Inferior parietal cortex (tissue), 1 donor: ENCODE data around the gene CDKN2B.
"Not testable (repeated sequence)": the region's sequence is repeated elsewhere in the genome, so short reads cannot be mapped to it uniquely, and the experiment has no call there.

Experiments used
- DNase-seq: peaks from one replicate; pipeline ENCODE4 v3.0.0-alpha.2; 2016; ENCODE audit errors: extremely low spot score

The CDKN2B gene, protein sequence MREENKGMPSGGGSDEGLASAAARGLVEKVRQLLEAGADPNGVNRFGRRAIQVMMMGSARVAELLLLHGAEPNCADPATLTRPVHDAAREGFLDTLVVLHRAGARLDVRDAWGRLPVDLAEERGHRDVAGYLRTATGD

DNA sequence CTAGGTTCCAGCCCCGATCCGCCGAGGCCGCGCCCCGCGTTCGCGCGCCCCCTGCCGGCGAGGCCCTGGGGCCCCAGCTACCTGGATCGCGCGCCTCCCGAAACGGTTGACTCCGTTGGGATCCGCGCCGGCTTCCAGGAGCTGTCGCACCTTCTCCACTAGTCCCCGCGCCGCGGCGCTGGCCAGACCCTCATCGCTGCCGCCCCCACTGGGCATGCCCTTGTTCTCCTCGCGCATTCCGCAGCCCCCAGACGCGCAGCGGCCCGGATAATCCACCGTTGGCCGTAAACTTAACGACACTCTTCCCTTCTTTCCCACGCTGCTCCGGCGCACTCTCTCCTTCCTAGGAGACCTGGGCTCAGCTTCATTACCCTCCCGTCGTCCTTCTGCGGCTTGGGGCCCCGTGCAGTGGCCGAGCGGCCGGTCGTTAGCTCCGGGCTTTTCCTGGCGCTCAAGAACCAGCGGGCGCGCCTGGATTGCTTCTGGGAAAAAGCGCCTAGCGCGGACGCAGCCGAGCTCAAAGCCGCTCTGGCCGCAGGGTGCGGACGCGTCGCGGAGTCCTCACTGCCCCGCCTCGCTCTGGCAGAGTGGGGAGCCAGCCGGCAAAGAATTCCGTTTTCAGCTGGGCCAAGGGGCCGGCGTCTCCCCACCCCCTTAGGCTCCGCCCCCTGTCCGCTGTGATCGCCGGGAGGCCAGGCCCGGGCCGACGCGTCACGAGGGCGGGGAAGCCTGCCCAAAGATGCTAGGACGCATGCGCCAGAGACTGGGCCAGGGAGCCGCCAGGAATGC lies at the start of gene CDKN2B:
Gene CDKN2B (minus strand): TSS at position 589 of the 789 bp plus-strand sequence. CDS start 352 bp downstream, at position 237.
- peak; percentile 84 for DNase-seq

DNA sequence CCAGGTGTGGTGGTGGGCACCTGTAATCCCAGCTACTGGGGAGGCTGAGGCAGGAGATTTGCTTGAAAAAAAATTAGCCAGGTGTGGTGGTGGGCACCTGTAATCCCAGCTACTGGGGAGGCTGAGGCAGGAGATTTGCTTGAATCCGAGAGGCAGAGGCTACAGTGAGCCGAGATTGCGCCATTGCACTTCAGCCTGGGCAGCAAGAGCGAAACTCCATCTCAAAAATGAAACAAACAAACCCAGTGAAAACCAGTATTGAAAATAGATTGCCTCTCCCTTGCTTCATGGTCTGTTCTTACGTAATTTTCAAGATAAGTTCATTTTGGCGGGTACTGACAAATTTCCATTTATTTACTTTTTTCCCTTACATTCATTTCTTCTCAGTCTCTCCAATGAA lies 48.9 kb upstream of the CDKN2B start:
- not testable (repeated sequence) for DNase-seq

DNA sequence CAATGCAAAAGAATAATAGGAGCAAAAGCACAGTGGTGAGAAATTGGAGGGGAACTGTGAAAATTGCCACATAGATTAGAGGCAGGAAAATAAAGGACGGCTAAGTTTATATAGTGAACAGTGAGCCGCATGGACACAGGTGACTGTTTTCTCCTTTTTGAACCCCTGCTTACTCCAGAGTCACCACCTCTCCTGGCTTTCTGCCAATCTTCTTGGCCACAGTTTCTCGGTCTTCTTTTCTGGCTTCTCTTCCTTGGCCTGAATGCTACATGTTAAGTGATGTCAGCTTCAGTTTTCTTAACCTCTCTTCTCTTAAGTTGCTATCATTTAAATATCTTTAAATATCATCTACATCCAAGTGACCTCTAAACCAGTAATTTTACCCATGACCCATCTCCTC lies 47.3 kb upstream of the CDKN2B start:
- DNase-seq: no peak

DNA sequence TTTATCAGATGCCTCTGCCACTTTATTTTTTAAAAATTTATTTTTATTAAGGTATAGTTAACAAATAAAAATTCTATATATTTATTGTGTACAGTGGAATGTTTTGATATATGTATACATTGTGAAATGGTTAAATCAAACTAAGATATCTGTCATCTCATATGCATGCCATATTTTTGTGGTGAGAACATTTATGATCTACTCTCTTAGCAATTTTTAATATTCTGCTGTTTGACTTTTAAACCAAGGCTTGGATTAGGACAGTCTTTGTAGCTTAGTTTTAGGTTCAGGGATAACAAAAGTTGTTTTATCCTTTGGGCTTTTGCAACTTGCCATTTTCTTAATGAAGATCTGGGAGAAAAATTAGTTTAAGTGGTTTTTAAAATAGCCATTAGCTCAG lies 46.0 kb upstream of the CDKN2B start:
- DNase-seq: no peak

DNA sequence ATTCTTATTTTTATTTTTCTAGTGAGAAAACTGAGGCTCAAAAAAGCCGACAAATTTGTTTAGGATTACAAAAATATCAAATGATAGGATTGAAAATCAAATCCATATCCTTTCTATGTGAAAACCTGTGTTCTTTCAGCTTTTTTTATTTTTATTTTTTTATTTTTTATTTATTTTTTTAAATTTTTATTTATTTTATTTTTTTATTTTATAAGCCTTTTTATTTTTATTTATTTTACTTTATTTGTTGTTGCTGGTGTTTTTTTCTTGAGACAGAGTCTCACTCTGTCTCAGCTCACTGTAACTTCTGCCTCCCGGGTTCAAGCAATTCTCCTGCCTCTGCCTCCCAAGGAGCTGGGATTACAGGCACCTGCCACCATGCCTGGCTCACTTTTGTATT lies 45.4 kb upstream of the CDKN2B start:
- no peak for DNase-seq

DNA sequence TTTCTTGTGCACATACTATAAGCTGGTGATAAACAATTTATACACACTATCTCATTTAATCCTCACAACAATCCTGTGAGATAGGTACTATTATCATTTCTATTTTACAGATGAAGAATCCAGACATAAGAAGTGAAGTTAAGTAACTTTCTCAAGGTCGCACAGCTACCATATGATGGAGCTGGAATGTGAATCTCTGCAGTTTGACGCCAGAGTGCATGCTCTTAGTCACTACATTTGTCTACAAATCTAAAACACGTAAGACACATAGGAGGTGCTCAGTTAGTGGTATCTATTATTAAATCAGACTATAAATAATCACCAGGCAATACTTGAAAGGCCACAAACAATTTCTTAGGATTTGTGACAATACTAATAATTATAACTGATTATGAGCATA lies 45.0 kb upstream of the CDKN2B start:
- no peak for DNase-seq

DNA sequence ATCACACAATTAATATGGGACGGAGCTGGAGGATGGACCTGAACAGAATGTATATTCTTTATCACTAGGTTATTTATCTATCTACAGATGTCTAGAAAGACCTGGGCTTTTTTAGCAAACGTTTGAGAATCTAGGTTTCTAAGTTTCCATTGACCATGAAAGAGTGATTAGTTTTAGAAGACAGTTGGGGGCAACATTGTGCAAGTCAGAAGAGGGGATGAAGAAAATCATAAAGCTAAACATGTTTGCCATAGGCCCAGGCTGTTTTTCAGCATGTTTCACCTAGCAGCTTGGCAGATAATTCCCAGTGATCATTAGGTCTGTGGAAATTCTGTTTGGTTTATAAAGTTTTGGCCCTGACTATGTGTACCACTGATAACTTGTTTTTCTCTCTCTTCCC lies 44.1 kb upstream of the CDKN2B start:
- DNase-seq: no peak

DNA sequence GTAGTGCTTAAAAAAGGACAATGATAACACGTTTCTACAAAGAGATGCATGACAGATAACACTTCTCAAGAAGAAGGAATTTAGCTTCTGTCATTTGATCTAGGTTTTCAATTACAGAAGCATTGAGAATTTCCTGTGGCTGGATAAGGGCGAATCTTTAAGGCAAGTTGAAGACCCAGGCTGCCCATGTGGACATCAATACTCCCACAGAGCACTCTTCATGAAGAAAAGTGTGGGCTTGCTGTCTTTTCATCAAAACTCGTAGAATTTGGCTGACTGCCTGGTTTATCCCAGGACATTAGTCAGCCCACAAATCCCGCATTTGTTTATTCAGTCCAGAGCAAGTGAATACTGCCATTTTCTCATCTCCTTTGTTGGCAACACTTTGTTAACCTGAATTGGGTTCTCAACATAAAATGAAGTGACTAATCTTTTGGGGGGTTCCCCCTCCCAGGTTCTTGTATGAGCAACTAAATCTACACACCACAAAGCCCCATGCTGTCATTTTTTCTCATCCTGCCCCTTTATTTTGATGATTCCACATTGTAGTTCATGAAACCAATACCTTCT lies 43.4 kb upstream of the CDKN2B start:
- DNase-seq: peak; percentile 44

DNA sequence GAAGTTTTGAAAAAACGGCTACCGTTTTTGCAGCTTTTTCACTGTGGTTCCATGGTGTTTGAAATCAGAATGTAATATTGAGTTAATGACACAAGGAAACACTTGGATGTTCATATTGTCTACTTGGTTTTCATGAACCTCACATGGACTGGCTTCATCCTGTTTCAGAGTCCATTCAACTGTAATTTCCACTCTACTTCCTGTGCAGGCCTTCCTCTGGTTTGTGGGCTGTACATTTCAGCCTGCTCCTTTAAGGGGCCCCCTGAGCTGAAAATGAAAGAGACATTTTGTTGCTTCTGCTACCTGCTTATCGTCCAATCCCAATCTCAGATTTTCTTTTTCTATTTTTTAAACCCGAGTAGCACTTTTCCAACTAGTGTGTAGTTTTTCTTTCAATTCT lies 41.8 kb upstream of the CDKN2B start:
- no peak for DNase-seq

DNA sequence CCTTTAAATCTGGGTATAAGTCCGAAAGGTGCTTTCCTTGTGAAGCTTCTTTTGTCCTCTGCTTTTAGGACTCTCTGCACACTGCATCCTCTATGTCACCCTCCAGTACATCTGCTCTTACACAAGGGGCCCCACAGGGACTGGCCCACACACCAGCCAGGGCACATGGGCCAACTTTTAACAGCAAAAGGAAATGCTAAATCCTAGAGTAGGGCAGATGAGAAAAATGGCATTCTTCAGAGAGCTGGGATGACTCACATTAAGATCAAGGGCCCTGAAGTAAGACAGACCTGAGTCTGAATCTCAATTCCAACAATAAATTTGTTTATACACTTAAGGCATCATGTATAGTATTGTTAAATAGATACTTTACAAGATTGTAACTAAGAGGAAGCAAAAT lies 40.3 kb upstream of the CDKN2B start:
- DNase-seq: no peak

DNA sequence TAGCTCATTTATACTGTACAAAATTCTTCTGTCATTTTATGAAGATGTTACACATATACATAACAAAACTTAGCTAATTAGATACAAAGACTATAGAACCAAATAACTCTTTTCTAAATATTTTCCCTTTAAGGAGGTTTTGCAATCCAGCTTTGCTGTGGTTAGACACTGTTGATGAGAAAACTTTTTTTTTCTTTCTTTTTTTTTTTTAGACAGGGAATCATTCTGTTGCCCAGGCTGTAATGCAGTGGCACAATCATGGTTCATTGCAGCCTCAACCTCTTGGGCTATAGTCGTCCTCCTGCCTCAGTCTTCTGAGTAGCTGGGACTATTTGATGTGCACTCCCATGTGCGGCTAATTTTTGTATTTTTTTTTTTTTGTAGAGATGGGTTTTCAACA lies 38.5 kb upstream of the CDKN2B start:
- DNase-seq: no peak

DNA sequence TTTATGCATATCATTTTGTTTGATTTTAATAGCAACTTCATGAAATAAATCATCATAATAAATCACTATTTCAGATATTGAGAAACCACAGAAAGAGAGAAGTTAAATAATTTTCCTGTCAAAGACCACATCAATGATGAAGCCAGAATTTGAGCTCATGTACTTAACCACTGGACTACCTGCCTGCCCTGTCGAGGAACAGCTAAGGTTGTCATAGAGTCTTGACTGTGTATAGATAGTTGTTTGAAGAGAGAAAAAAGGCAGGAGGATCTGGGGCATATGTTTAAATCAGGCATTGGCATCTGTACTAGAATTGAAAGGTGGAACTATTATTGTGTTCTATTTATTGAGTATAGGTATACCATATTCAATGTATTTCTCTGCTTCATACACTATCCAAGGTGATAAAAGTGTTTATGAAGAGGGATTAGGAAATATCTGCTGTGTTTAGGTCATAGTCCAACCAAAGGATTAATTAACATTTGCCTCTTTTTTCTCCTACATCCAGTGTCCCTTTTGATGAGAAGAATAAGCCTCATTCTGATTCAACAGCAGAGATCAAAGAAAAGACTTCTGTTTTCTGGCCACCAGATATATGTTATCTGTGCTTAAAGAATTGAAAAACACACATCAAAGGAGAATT lies 37.3 kb upstream of the CDKN2B start:
- DNase-seq: no peak

DNA sequence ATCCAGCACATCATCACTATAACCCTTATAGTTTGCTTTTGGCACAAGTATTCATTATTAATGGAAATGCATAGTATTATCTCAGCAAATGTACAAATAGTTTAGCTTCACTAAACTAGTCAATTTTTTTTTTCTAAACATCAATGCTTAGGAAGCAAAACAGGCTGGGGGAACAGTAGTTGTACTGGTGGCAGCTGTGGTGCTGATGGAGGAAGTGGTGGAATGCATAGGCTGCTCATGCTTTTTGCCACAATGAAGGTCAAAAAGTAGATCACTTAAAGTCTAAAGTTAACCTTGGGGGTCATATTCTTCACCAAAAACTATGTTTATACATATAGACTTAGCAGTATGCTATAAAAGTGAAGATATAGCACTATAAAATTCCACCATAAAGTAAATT lies 36.3 kb upstream of the CDKN2B start:
- no peak for DNase-seq

DNA sequence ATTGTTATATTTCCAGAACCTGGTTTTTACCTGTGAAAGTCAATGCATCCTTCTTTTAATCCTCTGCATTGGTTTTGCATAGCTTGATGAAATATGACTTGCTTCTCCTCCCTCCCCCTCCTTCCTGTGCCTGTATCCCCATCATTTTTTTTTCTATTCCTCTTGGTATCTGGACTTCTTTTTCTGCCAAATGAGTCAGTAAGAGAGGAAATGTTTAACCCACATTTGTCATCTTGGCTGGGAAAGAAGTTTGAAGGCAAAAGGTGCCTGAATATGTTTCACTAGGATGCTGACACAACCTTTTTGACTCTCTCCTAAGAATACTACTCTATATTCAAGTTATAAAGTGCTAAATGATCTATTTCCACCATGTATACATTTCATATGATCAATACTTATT lies 35.5 kb upstream of the CDKN2B start:
- DNase-seq: no peak

DNA sequence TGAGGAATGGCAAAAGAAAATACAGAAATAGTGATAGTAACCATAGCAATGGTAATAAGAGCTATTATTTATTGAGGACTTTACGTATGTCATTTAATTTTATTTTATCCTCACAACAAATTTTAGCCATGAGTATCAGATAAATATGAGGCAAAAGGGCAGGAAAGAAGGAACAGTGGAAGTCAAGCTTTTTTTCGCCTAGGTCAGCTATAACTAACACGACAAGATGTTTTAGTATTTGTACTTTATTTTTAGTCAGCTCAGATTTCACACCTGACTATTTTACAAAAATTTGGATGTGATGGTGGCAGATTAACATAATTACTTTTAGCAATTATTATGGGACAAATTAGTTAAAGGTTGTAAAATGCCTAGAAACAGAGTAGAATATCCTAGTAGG lies 34.8 kb upstream of the CDKN2B start:
- DNase-seq: no peak

DNA sequence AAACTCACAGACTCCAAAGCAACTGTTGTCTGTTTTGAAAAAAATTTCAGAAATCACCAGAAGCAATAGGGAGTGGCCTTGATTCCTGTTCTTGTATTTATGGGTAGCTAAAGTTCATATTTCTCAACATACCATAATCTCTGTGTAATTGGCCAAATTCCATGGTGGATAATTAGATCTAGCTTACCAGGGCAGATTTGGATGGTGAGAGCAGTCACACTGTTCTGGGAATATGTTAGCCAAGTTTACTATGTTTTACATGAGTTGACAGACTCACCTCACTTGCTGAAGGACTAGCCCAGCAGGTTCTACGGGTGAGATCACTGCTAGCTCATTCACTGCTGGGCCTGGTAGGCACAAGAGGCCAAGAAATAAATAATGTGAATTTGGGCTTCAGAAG lies 32.7 kb upstream of the CDKN2B start:
- no peak for DNase-seq

DNA sequence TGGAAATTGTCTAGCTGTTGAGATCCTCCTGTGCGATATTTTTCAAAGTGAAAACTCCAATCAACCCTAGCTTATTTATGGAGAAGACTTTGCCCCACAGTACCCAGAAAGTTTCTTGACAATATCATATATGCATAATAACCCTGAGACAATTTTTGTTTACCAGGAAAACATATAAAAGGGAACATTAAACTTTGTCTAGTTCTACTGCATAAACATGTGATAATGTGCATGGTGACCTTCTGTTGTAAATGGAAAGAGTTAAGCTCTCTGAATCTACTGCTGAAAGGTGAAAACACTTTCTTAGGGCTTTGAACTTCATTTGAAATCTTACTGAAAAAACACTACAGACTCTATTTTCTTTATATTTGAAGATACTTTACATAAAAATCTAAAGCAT lies 32.2 kb upstream of the CDKN2B start:
- DNase-seq: no peak

DNA sequence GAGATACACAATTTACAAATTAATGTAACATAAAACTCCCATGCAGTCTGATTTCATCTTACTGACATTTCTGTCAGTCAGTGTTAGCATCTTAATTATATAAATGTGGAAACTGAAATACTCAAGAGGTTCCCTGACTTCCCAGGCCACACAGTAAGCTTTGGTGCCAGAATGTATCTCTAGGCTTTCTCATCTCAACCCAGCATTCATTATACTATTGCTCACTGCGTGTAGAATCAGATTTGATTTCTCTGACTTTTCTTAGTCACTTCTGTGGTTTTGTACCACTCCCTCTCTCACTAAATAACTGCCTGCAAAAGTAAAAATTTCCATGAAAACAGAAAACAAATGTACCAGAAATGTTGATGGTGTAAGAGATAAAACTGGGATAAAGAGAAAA lies 31.7 kb upstream of the CDKN2B start:
- DNase-seq: no peak

DNA sequence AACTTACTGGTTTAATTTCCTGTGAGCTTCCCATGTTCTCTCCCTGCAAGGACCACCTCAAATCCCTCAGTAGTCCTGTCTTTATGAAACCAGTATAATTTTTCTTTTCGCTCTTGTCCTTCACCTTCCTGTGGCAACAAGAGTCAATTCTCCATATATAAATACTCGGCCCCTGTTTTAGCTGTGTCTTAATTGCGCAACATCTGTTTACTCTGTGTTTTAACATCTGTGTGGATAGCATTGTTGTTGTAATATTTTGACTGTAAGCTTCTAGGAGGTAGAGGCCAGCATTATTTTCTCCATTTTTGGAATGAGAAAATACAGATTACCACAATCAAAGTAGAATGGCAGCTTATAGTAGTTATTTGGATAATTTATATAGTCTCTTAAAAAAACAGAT lies 30.2 kb upstream of the CDKN2B start:
- no peak for DNase-seq

DNA sequence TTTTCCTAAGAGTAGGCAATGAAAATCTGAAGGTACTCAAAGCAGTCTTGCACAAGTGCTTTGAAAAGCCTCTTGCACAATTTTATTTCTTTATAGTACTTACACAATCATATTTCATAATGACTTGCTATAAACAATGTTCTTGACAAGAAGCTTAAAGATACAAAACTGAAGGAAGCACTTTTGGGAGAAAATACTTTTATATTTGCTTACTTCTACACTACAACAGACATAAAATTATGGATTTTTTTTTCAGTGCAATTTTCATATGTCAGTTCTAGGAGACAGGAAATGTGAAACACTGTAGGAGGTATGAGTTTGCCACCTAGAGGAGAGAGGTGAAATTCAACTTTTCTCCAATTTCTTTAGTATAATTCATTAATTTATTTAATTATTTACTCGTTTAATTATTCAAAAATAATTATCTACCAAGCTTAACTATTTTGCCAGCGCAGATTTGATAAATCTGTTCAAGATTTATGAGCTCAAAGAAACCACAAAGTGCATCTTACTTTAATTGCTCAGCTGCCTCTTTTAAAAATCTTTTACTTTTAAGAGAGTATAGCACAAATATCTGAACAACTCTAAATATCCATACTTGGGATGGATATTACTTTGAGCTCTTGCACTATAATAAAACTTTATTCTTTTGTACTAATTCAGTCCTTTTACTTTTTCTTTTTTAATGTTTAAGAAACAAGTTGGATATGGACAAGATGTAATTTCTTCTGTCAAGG lies 29.0 kb upstream of the CDKN2B start:
- peak; percentile 29 for DNase-seq

DNA sequence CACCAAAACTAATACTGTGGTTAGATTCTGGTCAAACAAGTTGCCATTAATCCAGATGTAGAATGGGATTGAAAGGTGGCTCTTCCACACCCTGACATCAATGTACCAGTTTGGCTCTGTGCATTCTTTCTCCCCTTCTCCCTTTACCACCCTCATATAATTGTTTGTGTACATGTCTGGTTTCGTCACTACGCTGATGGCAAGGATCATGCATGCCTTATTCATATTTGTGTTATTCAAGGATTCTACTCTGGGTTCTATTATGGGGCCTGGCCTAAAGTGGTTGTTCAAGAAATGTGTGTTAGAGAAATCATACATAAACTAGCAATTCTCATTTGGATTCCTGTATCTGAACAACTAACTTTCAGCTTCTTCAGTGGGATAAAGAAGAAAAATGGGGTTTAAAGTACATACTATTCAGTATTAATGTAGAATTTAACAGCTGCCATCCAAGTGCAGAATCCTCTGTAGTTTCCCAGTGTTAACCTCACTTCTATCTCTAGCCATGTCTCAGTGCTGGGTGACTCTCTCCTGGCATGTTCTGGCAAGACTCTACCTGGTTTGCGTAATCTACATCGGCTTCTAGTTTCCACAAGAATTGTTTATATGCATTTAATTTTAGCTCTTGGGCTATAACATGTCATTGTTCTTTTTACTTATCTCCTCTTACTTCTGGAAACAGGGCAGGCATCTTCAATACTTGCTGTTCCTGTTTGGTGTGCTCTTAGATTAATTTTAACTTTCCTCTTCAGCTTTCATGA lies 27.9 kb upstream of the CDKN2B start:
- no peak for DNase-seq
